Measurements from ENCODE around the gene SLC6A14.

DNA sequence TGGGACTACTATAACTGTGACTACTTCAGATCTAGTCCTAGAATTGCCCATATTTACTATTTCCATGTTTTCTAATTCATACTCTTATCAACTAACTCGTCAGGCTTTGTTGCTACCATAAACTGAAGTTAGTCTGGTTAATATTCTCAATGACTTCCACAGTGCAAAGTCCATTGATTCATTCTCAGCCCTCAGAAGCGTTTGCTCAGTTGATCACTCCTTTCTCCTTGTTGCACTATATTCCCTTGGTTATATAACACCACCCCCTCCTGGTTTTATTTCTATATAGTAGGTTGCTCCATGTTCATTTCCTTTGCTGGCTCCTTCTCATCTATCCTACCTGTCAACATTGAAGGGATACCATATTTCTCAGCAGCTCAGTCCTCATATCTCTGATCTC lies 27.2 kb upstream of the SLC6A14 start:
- TF ChIP-seq, protein P1, sequence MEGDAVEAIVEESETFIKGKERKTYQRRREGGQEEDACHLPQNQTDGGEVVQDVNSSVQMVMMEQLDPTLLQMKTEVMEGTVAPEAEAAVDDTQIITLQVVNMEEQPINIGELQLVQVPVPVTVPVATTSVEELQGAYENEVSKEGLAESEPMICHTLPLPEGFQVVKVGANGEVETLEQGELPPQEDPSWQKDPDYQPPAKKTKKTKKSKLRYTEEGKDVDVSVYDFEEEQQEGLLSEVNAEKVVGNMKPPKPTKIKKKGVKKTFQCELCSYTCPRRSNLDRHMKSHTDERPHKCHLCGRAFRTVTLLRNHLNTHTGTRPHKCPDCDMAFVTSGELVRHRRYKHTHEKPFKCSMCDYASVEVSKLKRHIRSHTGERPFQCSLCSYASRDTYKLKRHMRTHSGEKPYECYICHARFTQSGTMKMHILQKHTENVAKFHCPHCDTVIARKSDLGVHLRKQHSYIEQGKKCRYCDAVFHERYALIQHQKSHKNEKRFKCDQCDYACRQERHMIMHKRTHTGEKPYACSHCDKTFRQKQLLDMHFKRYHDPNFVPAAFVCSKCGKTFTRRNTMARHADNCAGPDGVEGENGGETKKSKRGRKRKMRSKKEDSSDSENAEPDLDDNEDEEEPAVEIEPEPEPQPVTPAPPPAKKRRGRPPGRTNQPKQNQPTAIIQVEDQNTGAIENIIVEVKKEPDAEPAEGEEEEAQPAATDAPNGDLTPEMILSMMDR (IDR thresholded peaks at IDR 0.05; ENCODE audit: low read length): no peak
- no peak for TF ChIP-seq EZH2 (IDR thresholded peaks at IDR 0.05; ENCODE audit: borderline replicate concordance, low read length)

All from OCI-LY1 (cell line).